Loucy (cell line): ENCODE data around the gene MYO9A.

Experiments used
- EZH2phosphoT487 ChIP-seq: fragments of 200-600 bp; IDR thresholded peaks from 2 replicates; pipeline ENCODE4 v1.6.1; 2018; ENCODE audit warnings: antibody characterized with exemption, mild to moderate bottlenecking, moderate library complexity, borderline replicate concordance
- TF ChIP-seq, protein P1 (sequence below): fragments of 200-600 bp; sonication (generic); conservative IDR thresholded peaks from 2 replicates; pipeline ENCODE4 v1.5.1; 2014; ENCODE audit warnings: mild to moderate bottlenecking, antibody characterized with exemption, low read length

DNA sequence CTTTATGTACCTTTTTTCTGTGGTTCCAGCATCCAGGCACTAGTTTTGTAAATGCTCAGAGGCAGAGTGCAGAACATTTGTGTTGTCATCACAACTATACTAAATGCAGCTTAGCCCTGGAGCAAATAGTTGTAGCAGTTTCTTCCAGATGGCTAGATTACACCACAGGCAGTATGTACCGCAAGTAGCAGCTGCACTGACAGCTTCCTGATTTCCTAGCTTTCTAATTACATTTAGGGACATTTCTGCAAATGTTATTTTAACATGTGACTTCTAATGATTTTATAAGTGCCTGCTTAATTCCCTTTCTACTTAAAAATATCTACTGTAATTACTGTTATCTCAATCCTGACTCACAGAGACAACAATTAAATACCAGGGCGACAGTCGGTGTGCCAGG, 201.1 kb downstream of the MYO9A start:
- TF ChIP-seq, protein P1, sequence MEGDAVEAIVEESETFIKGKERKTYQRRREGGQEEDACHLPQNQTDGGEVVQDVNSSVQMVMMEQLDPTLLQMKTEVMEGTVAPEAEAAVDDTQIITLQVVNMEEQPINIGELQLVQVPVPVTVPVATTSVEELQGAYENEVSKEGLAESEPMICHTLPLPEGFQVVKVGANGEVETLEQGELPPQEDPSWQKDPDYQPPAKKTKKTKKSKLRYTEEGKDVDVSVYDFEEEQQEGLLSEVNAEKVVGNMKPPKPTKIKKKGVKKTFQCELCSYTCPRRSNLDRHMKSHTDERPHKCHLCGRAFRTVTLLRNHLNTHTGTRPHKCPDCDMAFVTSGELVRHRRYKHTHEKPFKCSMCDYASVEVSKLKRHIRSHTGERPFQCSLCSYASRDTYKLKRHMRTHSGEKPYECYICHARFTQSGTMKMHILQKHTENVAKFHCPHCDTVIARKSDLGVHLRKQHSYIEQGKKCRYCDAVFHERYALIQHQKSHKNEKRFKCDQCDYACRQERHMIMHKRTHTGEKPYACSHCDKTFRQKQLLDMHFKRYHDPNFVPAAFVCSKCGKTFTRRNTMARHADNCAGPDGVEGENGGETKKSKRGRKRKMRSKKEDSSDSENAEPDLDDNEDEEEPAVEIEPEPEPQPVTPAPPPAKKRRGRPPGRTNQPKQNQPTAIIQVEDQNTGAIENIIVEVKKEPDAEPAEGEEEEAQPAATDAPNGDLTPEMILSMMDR = no peak
- TF ChIP-seq EZH2phosphoT487 = no peak
